OCI-LY7 (cell line): ENCODE results near the gene E2F7.

ENCODE experiments used
- EZH2phosphoT487 ChIP-seq: fragments of 200-600 bp; sonication (generic); IDR thresholded peaks from 2 replicates; pipeline ENCODE4 v1.6.1; 2018; ENCODE audit warnings: low read depth, borderline replicate concordance, mild to moderate bottlenecking, mixed run types, antibody characterized with exemption, low read length, moderate library complexity, mixed read lengths
- TF ChIP-seq, protein P1 (sequence below): fragments of 200-600 bp; sonication (generic); conservative IDR thresholded peaks from 2 replicates; pipeline ENCODE4 v1.5.1; 2014; ENCODE audit warnings: mild to moderate bottlenecking, antibody characterized with exemption, low read length, moderate library complexity, mixed read lengths

GRCh38 chr12:77003914-77004313 lies 61.5 kb downstream of the E2F7 start:
- TF ChIP-seq, protein P1, sequence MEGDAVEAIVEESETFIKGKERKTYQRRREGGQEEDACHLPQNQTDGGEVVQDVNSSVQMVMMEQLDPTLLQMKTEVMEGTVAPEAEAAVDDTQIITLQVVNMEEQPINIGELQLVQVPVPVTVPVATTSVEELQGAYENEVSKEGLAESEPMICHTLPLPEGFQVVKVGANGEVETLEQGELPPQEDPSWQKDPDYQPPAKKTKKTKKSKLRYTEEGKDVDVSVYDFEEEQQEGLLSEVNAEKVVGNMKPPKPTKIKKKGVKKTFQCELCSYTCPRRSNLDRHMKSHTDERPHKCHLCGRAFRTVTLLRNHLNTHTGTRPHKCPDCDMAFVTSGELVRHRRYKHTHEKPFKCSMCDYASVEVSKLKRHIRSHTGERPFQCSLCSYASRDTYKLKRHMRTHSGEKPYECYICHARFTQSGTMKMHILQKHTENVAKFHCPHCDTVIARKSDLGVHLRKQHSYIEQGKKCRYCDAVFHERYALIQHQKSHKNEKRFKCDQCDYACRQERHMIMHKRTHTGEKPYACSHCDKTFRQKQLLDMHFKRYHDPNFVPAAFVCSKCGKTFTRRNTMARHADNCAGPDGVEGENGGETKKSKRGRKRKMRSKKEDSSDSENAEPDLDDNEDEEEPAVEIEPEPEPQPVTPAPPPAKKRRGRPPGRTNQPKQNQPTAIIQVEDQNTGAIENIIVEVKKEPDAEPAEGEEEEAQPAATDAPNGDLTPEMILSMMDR, result no peak
- no peak for TF ChIP-seq EZH2phosphoT487
